ENCODE results near the gene CHIT1.

The CHIT1 gene

GRCh38 chr1:203187689-203188264 is 41.7 kb downstream of the CHIT1 start:
- DNase-seq, result no peak

GRCh38 chr1:203187304-203187685 is 42.2 kb downstream of the CHIT1 start:
- DNase-seq, result no peak

- DNase-seq, result no peak
Observed at GRCh38 chr1:203186446-203187303, 42.8 kb downstream of the CHIT1 start, which contains the start of gene CHI3L1. Gene CHI3L1 (minus strand): TSS chr1:203186704. CDS start chr1:203186623, 81 bp downstream.

- DNase-seq, result no peak
Observed at GRCh38 chr1:203186091-203186445, 43.4 kb downstream of the CHIT1 start.

DNA sequence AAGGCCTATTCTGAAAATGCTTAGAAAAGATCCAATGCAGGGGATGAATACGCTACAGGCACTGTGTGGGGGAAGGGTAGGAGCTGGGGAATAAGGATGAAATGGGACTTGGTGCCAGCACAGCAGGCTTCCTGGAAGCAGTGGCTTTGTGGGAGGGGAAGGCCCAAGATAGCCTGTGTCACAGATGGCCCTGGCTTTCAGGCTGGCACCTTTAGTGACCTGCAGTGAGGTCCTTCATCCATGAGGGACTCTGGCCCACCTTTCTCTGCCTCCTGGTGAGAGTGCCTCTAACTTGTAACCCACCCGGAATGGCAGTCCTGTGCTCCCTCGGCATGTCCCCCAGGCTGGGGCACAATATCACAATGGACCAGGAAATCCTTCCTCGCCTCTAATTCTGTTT is 43.9 kb downstream of the CHIT1 start:
- no peak for DNase-seq

- no peak for DNase-seq
Observed at GRCh38 chr1:203185061-203185461, 44.4 kb downstream of the CHIT1 start.

GRCh38 chr1:203184467-203184866 is 45.0 kb downstream of the CHIT1 start:
- DNase-seq, result no peak

GRCh38 chr1:203183828-203184227 is 45.6 kb downstream of the CHIT1 start:
- DNase-seq, result no peak

DNA sequence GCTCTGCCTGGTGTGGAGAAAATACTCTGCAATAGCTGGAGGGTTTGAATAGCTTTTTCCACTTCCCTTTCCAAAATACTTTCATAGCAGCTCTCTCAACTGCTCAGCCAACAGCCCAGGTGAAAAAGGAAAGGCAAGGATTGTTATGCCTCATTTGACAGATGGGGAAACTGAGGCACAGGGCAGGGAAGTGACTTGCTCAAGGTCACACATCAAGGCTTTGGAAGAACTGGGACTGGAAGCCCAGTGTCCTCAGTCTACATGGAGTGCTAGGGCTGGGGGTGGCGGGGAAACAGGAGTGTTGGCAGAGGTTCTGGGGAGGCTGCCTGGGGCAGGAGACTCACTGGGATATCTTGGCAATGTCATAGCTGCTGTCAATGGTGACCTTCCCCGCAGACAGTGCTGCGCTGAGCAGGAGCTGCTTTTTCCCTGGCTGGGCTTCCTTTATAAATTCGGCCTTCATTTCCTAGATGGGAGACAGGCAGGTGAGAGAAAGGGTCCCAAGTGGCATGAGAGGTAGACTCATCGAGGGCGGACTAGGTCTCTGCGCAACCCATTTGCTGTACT is 47.0 kb downstream of the CHIT1 start:
- no peak for DNase-seq

- no peak for DNase-seq
Observed at GRCh38 chr1:203181586-203182386, 47.7 kb downstream of the CHIT1 start.

DNA sequence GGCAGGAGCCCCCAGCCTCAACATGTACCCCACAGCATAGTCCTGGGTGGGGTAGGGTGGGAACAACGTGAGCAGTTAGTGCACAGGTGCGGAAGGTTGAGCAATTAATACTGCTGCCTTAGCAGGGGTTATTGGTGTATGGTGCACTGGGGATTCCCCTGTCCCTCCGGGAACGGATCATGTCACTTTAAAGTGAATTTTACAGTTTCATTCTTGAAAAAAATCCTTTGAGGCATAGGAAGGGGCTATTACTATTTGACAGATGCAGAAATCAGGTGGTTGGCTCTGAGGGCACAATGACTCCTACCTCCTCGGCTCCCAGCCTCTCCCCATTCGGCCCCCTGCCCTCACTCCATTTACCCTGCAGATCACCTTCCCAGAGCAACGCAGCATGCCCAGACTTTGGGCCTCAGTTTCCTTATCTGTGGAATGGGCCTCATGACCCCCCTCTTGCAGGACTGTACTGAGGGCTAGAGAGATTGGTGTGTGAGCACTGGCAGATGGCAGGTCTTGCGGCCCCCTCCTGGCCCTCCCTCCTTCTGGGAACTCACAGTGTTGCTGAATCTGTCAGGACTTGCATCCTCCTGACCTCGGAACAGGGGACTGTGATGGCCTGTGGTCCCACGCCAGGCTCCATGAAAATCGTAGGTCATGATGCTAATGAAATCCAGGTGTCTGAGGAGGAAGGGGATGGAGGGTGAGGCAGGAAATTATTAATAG is 48.7 kb downstream of the CHIT1 start:
- no peak for DNase-seq

- DNase-seq, result no peak
Observed at GRCh38 chr1:203179667-203180005, 49.8 kb downstream of the CHIT1 start.

- DNase-seq, result no peak
Observed at GRCh38 chr1:203178821-203179666, 50.4 kb downstream of the CHIT1 start.

DNA sequence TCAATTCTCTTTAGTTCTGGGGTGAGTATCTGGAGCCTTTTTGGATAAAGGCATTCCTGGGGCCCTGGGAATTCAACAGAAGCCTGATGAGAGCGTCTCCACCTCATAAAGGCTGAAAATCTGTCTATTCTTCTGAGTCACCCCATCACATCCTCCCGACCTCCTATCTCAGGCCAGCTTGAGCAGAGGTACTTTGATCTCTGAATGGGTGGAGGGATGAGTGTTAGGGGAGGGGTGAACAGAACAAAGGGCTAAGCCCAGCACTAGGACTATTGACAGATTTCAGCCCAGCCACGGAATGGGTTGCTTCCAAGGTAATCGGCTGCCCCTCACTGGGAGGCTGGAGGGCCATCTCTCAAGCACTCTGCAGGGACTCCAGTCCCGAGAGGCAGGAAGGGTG is 51.4 kb downstream of the CHIT1 start:
- DNase-seq, result no peak

GRCh38 chr1:203177470-203178039 is 51.9 kb downstream of the CHIT1 start:
- DNase-seq, result no peak

DNA sequence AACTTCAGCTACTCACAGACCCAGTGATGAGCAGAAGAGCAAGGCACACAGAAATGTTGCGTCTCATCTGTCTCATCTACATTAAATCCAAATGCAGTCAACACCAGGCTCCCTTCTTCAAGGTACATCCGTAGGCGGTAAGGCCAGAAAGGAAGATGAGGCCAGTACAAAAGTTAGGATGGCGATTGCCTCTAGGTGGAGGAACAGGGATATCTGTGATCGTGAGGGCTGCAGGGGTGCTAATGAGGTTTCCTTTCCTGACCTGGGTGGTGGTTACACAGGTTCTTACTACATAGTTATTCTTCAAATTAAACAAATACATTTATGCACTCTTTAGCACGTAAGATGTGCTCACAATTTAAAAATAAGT is 52.5 kb downstream of the CHIT1 start:
- DNase-seq, result no peak

DNA sequence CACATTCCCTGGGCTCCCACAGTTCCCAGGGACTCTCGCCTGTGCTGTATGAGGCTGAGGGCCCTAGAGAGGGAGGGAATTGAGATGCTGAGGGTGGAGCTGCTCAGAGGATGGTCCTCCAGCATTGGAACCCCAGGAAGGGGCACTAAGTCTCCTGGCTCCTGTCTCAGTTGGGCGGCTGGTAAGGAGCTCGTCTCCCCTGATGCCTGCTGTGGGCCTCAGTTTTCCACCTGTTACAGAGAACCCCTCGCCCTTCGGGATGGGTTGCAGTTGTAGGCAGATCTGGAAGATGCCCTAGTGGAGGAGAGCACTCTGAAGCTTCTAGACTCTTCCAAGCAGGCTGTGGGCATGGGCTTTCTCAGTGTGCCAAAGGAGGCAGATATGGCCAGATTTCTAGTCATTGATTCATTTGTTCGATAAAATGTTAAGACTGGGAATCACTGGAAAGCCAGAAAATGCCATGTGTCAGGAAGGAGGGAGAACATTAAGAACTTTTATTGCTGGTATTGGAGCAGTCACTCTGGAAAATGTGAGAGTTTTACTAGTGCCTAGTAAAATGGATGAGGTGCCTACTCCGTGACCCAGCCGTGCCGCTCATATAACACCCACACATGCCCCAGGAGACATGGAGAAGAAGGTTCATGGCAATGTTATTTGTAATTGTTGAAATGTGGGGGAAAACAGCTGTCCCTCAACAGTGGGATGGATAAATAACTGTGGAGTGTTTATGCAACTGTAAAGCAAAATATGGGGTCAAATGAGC is 53.0 kb downstream of the CHIT1 start:
- no peak for DNase-seq

- no peak for DNase-seq
Observed at GRCh38 chr1:203175827-203176241, 53.6 kb downstream of the CHIT1 start.

GRCh38 chr1:203175237-203175826 is 54.1 kb downstream of the CHIT1 start, which contains the start of gene MYBPH:
Gene MYBPH (minus strand): TSS chr1:203175826. CDS start chr1:203175755, 71 bp downstream.
- DNase-seq, result no peak

DNA sequence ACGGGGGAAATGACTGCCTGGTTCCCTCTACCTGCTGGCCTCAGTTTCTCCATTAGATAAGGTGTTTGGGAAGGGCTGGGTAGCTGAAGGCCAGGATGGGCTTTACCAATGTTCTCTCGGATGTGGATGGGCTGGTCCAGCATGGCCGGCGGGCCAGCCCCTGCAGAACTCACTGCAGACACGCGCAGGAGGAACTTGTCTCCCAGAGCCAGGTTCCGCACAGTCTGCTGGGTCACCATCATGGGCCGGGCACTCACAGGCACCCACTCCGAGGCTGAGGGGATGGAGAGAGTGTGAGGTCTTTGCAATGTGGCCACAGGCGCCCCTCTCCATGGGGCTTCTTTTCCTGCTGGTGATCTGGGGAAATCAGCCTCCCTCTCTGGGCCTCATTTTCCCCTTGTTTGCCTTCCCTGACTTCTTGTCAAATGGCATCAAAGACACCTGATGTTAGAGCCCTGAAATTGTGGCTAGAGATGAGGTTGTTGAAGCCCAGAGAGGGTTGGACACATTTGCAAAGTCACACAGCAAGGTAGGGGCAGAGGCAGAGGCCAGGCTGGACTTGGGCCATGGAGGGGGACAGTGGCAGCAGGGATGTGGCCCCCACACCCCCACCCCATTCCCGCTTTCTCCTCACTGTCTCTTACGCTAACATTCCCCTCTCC is 55.0 kb downstream of the CHIT1 start:
- DNase-seq, result no peak

Data from NCI-H1048 (cell line).